ENCODE results near the gene RPS17.
"Not testable (repeated sequence)": the region's sequence is repeated elsewhere in the genome, so short reads cannot be mapped to it uniquely, and the experiment has no call there.

The RPS17 gene

GRCh38 chr15:82532991-82533481, 7.2 kb downstream of the RPS17 start:
- TF ChIP-seq, protein P1, sequence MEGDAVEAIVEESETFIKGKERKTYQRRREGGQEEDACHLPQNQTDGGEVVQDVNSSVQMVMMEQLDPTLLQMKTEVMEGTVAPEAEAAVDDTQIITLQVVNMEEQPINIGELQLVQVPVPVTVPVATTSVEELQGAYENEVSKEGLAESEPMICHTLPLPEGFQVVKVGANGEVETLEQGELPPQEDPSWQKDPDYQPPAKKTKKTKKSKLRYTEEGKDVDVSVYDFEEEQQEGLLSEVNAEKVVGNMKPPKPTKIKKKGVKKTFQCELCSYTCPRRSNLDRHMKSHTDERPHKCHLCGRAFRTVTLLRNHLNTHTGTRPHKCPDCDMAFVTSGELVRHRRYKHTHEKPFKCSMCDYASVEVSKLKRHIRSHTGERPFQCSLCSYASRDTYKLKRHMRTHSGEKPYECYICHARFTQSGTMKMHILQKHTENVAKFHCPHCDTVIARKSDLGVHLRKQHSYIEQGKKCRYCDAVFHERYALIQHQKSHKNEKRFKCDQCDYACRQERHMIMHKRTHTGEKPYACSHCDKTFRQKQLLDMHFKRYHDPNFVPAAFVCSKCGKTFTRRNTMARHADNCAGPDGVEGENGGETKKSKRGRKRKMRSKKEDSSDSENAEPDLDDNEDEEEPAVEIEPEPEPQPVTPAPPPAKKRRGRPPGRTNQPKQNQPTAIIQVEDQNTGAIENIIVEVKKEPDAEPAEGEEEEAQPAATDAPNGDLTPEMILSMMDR (conservative IDR thresholded peaks at IDR 0.05; ENCODE audit: low read depth, low read length) = no peak
- no peak overlapping the region for H3K4me3 ChIP-seq (ENCODE audit: low read length)
- no peak for DNase-seq (ENCODE audit: low read depth)

DNA sequence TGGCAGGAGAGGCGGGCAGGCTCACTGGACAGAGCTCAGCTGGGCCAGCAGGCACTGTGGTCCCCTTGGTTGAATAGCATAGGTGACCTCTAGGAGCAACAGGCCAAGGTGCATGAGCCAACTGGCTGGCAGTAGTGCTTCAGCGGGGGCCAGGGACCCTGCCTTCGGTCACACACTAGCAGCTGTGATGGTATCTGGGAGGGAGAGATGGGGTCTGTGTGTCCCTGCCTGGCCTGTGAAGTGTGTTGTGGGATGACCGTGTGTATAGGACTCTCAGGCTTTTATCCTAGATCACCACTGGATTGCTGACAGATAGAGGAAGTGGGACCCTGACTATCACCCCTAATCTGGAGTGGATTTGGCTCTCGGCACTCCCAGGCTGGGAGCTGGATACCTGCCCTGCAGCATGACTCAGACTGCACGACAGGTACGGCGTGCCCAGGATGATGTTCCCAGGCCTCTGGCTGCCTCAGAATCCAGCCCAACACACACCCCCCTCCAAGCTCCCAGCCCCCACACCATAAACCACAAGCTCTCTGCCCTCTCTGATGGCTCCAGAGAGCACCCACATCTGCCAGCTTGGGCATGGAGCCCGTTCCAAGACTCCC, 7.8 kb downstream of the RPS17 start:
- TF ChIP-seq, protein P1 (conservative IDR thresholded peaks at IDR 0.05; ENCODE audit: low read depth, low read length) = no peak
- no peak overlapping the region for H3K4me3 ChIP-seq (ENCODE audit: low read length)
- DNase-seq (ENCODE audit: low read depth) = no peak

- no peak for DNase-seq (ENCODE audit: low read depth)
- TF ChIP-seq, protein P1 (conservative IDR thresholded peaks at IDR 0.05; ENCODE audit: low read depth, low read length) = no peak
- H3K4me3 ChIP-seq (ENCODE audit: low read length) = no peak overlapping the region
Observed at GRCh38 chr15:82531496-82532382, 8.5 kb downstream of the RPS17 start.

GRCh38 chr15:82530606-82531379, 9.5 kb downstream of the RPS17 start:
- peak overlapping the region; percentile 45 for H3K4me3 ChIP-seq (ENCODE audit: low read length)
- DNase-seq (ENCODE audit: low read depth) = peak; percentile 19

GRCh38 chr15:82530006-82530405, 10.3 kb downstream of the RPS17 start:
- DNase-seq (ENCODE audit: low read depth) = no peak
- TF ChIP-seq, protein P1 (conservative IDR thresholded peaks at IDR 0.05; ENCODE audit: low read depth, low read length) = no peak
- H3K4me3 ChIP-seq (ENCODE audit: low read length) = no peak overlapping the region

More at GRCh38 chr15:82530606-82531379, 9.5 kb downstream of the RPS17 start:
- TF ChIP-seq, protein P1 (conservative IDR thresholded peaks at IDR 0.05; ENCODE audit: low read depth, low read length) = peak; percentile 74

GRCh38 chr15:82513587-82513986, 26.7 kb downstream of the RPS17 start:
- DNase-seq (ENCODE audit: low read depth); H3K4me3 ChIP-seq (ENCODE audit: low read length): not testable (repeated sequence)

- DNase-seq (ENCODE audit: low read depth); H3K4me3 ChIP-seq (ENCODE audit: low read length): not testable (repeated sequence)
Observed at GRCh38 chr15:82507693-82508092, 32.6 kb downstream of the RPS17 start.

DNA sequence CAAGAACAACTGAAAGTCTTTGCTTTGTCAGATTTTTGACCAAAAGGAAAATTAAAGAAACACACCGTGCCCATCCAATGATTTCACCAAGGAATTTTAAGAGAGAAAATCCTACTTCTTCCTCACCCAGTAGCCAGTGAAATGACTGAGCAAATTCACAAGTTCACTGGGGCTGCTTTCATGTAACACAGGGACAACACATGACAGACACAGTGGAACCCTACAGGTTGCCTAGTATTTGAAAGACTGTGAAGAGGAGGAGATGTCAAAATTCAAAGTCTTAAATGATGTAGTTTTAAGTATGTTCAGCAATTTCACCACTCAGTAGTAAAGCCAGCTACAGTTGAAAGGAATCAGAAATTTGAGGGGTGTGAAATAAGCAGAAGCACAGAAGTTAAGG, 33.2 kb downstream of the RPS17 start:
- not testable (repeated sequence) for H3K4me3 ChIP-seq (ENCODE audit: low read length); DNase-seq (ENCODE audit: low read depth)

DNA sequence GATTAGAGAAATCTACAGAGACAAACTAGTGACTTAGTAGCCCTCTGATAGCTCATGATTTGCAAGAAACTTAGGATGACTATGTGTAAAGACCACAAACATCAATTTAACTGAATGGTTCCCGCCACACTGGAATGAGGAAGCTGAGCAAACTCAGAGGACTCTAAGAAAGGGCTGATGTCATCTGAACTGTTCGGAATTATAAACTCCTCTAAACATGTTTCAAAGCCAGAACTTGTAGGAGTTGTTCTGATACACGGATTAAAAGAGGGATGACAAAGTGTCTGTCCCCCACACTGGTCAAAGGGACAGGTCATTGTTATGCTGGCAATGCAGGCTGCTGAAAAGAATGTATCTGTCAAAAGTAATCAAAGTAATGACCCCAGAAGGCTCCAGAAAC, 34.4 kb downstream of the RPS17 start:
- DNase-seq (ENCODE audit: low read depth); H3K4me3 ChIP-seq (ENCODE audit: low read length): not testable (repeated sequence)

DNA sequence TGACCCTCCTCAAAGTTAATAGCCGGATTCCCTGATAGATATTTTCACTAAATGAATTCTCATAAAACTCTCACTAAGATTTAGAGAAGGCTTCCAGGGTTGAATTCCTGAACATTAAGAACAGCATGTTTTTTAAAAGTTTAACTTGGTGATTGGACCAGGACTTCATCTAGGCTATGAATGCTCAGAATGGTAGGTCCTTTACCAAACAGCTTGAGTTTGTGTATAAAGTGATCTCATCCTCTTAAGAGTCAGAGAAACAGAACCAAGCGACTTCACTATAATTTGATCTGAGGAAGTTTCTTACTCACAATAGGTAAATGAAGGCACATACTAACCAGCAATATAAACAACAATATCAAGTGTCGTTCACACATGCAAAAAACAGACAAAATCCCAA, 36.2 kb downstream of the RPS17 start:
- DNase-seq (ENCODE audit: low read depth); H3K4me3 ChIP-seq (ENCODE audit: low read length): not testable (repeated sequence)
